ENCODE data around the gene KRTAP4-4. TPM values are rescaled to one million over a fixed set of nuclear protein-coding genes. Genes with fewer than 3 reads are reported as not detected.
"Not testable (repeated sequence)": the region's sequence is repeated elsewhere in the genome, so short reads cannot be mapped to it uniquely, and the experiment has no call there.

The KRTAP4-4 gene
- total RNA-seq, 1 experiment from 2014 or later, result not detected

DNA sequence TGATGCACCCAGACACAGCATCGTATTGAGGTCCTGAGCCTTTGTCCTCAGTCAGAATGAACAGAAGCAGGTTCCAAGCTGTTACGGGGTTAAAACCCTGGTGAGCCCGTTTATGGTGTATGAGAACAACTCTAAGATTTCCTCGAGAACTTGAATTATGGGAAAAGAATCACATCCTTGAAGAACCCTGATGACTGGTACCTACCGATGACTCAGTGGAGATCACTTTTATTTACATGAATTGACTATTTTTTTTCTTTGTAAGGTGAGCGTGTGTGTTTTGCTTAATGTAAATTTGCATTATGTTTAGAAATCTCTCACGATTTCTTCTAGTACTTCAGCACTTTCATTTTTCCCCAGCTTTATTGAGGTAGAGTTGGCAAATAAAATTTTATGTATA lies 3.3 kb upstream of the KRTAP4-4 start:
- H3K9me3 Mint-ChIP-seq, result no peaks in the 10 kb centered on the region
- no peak overlapping the region for H3K4me2 ChIP-seq (ENCODE audit: insufficient read depth, insufficient read length, low read length)
- no peak overlapping the region for H2AK5ac ChIP-seq (ENCODE audit: insufficient read length, low read length)
- no peaks in the 10 kb centered on the region for H3K9me3 ChIP-seq (ENCODE audit: control insufficient read depth, low read depth, low read length)
- H3K56ac ChIP-seq (ENCODE audit: insufficient read length, low read depth, low read length), result no peak overlapping the region
- H3K4me3 Mint-ChIP-seq, result no peak overlapping the region
- no peak overlapping the region for H3K27ac Mint-ChIP-seq
- H3K27ac ChIP-seq (ENCODE audit: insufficient read length, low read depth, low read length), result no peak overlapping the region
- H2BK120ac ChIP-seq (ENCODE audit: low read depth, low read length, poor library complexity, severe bottlenecking), result no peak overlapping the region
- no peak overlapping the region for H3K23ac ChIP-seq (ENCODE audit: insufficient read length, low read depth, low read length)
- H3K79me2 ChIP-seq (ENCODE audit: insufficient read depth, low read length), result no peaks in the 10 kb centered on the region
- H2BK15ac ChIP-seq (ENCODE audit: low read depth, low read length), result no peak overlapping the region
- H3K4me1 Mint-ChIP-seq, result peaks cover 0 to 3% of the 10 kb centered on the region in 2 experiments; a peak in 1 of 4 replicates
- H3T11ph ChIP-seq (ENCODE audit: low read length), result no peak overlapping the region
- WGBS (ENCODE audit: extremely low coverage, insufficient read length, low lambda C conversion rate), result no CpG with 5 or more reads among the region's 7 CpGs
- H3K9ac ChIP-seq (ENCODE audit: extremely low read depth, insufficient read length, low read length), result no peak overlapping the region
- no peak for TF ChIP-seq CTCF (conservative IDR thresholded peaks at IDR 0.05)
- H3K4ac ChIP-seq (ENCODE audit: low read depth, low read length), result no peak overlapping the region
- H3K36me3 Mint-ChIP-seq (ENCODE audit: insufficient read depth in 1 of 3, low read depth in 3 of 3), result no peaks in the 10 kb centered on the region
- no peaks in the 10 kb centered on the region for H3K27me3 ChIP-seq (ENCODE audit: insufficient read depth, low read length)
- H3K14ac ChIP-seq (ENCODE audit: insufficient read depth, low read length), result no peak overlapping the region
- no peak for DNase-seq
- H3K23me2 ChIP-seq (ENCODE audit: insufficient read length, low read depth, low read length, poor library complexity, severe bottlenecking), result no peaks in the 10 kb centered on the region
- H4K5ac ChIP-seq (ENCODE audit: insufficient read length, low read depth, low read length), result no peak overlapping the region
- H4K20me1 ChIP-seq (ENCODE audit: control insufficient read depth, insufficient read depth, insufficient read length), result no peaks in the 10 kb centered on the region
- H2AFZ ChIP-seq (ENCODE audit: low read length), result no peak overlapping the region
- H3K4me1 ChIP-seq (ENCODE audit: insufficient read depth, low read length), result no peaks in the 10 kb centered on the region
- no peak overlapping the region for H3K18ac ChIP-seq (ENCODE audit: insufficient read length, low read depth, low read length)
- no peaks in the 10 kb centered on the region for H3K79me1 ChIP-seq (ENCODE audit: insufficient read depth, low read depth, low read length, poor library complexity, severe bottlenecking)
- no peak overlapping the region for H2BK12ac ChIP-seq (ENCODE audit: insufficient read length, low read depth, low read length)
- H4K91ac ChIP-seq (ENCODE audit: insufficient read length, low read depth, low read length), result no peak overlapping the region
- no peak overlapping the region for H2BK5ac ChIP-seq (ENCODE audit: insufficient read length, low read length)
- H2BK20ac ChIP-seq (ENCODE audit: low read depth, low read length, poor library complexity, severe bottlenecking), result no peak overlapping the region
- no peaks in the 10 kb centered on the region for H3K27me3 Mint-ChIP-seq (ENCODE audit: low read depth)
- H4K8ac ChIP-seq (replicated peaks; ENCODE audit: insufficient read length, low read depth, low read length), result no peak overlapping the region

DNA sequence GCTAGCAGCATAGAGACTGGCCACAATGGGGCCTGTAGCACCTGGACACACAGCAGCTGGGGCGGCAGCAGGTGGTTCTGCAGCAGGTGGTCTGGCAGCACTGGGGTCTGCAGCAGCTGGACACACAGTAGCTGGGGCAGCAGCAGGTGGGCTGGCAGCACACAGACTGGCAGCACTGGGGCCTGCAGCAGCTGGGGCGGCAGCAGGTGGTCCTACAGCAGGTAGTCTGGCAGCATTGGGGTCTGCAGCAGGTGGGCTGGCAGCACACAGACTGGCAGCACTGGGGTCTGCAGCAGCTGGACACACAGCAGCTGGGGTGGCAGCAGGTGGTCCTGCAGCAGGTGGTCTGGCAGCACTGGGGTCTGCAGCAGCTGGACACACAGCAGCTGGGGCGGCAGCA lies 358 bp downstream of the KRTAP4-4 start:
- H3K56ac ChIP-seq (ENCODE audit: insufficient read length, low read depth, low read length); H3K27me3 ChIP-seq (ENCODE audit: insufficient read depth, low read length); H3K4me1 ChIP-seq (ENCODE audit: insufficient read depth, low read length); H3T11ph ChIP-seq (ENCODE audit: low read length); H2AK5ac ChIP-seq (ENCODE audit: insufficient read length, low read length); H3K9me3 Mint-ChIP-seq; H4K5ac ChIP-seq (ENCODE audit: insufficient read length, low read depth, low read length); H4K8ac ChIP-seq (replicated peaks; ENCODE audit: insufficient read length, low read depth, low read length); H3K18ac ChIP-seq (ENCODE audit: insufficient read length, low read depth, low read length); H3K4me2 ChIP-seq (ENCODE audit: insufficient read depth, insufficient read length, low read length); H4K20me1 ChIP-seq (ENCODE audit: control insufficient read depth, insufficient read depth, insufficient read length); H3K23me2 ChIP-seq (ENCODE audit: insufficient read length, low read depth, low read length, poor library complexity, severe bottlenecking); H3K9ac ChIP-seq (ENCODE audit: extremely low read depth, insufficient read length, low read length); H3K4me3 Mint-ChIP-seq; H3K27ac Mint-ChIP-seq; H2BK15ac ChIP-seq (ENCODE audit: low read depth, low read length); H3K27me3 Mint-ChIP-seq (ENCODE audit: low read depth); H3K36me3 Mint-ChIP-seq (ENCODE audit: insufficient read depth in 1 of 3, low read depth in 3 of 3); DNase-seq; H3K23ac ChIP-seq (ENCODE audit: insufficient read length, low read depth, low read length); H3K79me2 ChIP-seq (ENCODE audit: insufficient read depth, low read length); H3K27ac ChIP-seq (ENCODE audit: insufficient read length, low read depth, low read length); H3K4me1 Mint-ChIP-seq; H3K9me3 ChIP-seq (ENCODE audit: control insufficient read depth, low read depth, low read length); H4K91ac ChIP-seq (ENCODE audit: insufficient read length, low read depth, low read length); H3K79me1 ChIP-seq (ENCODE audit: insufficient read depth, low read depth, low read length, poor library complexity, severe bottlenecking); H2BK120ac ChIP-seq (ENCODE audit: low read depth, low read length, poor library complexity, severe bottlenecking); H2BK5ac ChIP-seq (ENCODE audit: insufficient read length, low read length); H2BK12ac ChIP-seq (ENCODE audit: insufficient read length, low read depth, low read length); H2BK20ac ChIP-seq (ENCODE audit: low read depth, low read length, poor library complexity, severe bottlenecking); H3K14ac ChIP-seq (ENCODE audit: insufficient read depth, low read length); H3K4ac ChIP-seq (ENCODE audit: low read depth, low read length); H2AFZ ChIP-seq (ENCODE audit: low read length): not testable (repeated sequence)
- no CpG with 5 or more reads among the region's 3 CpGs for WGBS (ENCODE audit: extremely low coverage, insufficient read length, low lambda C conversion rate)

Measured in H9 (cell line).